Measurements from ENCODE around the gene BTBD6. TPM values are rescaled to one million over a fixed set of nuclear protein-coding genes. Genes with fewer than 3 reads are reported as not detected.

BTBD6 gene
- total RNA-seq, 2 experiments from 2014 or later = 49.6 to 51.3 TPM

DNA sequence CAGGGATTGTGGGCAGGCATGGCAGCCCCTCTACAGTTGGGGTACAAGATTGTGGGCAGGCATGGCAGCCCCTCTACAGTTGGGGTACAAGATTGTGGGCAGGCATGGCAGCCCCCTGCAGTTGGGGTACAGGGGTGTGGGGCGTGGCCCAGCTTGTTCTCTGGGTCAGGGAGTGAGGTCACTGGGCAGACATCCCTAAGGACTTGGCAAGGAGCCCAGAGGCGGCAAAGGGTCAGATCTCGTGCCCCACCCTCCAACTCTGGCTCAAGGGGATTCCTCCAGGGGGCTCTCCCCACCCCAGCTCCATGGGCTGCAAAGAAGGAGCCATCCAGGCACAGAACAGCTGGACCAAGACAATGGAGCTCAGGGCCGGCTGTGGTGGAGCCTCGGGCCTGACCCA, 41.5 kb upstream of the BTBD6 start:
- H3K36me3 Mint-ChIP-seq = no peaks in the 10 kb centered on the region
- H3K27me3 Mint-ChIP-seq = no peaks in the 10 kb centered on the region
- POLR2A ChIA-PET = no interaction called here
- H3K4me3 Mint-ChIP-seq = no peak overlapping the region
- H3K9me3 Mint-ChIP-seq = no peaks in the 10 kb centered on the region
- no peak overlapping the region for H3K27ac Mint-ChIP-seq
- no peak for ATAC-seq (ENCODE audit: low read depth)
- no peak for DNase-seq
- H3K4me1 Mint-ChIP-seq = peaks cover 11% of the 10 kb centered on the region

DNA sequence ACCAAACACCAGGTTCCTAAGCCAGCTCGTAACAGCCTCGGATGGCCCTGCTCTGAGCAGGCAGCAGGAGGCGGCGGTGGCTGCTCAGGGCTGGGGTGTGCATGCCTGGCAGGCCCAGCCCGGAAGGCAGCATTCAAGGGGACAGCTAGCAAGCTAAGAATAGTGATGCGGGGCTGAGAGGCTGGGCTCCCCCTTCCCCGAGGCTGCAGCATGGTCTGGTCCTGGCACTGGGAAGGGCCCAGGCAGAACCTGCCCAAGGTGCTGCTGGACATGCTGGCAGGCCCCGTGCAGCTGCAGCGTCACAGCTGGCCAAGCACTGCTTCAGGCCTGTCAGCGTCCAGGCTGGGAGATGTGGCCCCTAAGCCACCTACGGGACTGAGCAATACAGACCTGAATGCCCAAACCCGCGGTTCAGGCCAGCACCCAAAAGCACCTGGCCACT, 40.9 kb upstream of the BTBD6 start:
- Mint-ChIP-seq H3K27ac (no peak overlapping the region), H3K4me1 (peaks cover 6% of the 10 kb centered on the region), H3K4me3 (no peak overlapping the region), H3K27me3 (no peaks in the 10 kb centered on the region), H3K9me3 (no peaks in the 10 kb centered on the region), H3K36me3 (no peaks in the 10 kb centered on the region)
- no peak for DNase-seq
- POLR2A ChIA-PET = no interaction called here
- ATAC-seq (ENCODE audit: low read depth) = no peak

DNA sequence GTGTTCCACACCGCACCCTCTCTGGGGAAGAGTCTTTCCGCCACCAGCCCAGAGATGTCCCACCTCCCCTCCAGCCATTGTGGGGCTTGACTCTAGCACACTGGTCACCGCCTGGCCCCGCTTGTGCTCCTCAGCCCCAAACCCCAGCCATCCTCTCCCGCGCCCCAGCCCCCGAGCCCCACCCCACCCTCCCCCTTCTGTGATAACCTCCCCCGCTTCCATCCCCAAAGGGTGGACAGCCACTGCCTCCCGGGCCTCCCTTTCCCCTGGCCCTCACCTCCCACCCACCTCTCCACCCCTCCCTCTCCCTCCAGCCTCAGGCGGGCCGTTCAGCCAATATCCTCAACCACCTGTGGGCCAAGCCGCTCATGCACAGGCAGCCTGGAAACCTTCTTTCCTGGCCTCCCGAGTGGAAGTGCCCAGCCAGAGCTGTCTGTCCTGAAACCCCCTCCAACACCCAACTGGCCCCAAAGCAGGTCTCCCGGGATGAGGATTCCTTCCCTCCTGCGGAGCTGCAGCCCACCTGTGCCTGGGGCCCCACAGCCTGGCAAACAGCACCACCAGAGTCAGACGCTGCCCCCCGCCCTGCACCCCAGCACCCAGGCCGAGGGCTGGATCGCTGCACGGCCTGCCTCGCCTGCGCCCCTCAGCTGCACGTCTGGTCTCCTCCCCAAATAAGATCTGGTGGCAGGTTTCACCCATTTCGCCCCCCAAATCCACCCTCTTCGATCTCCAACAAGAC, 40.2 kb upstream of the BTBD6 start:
- Mint-ChIP-seq H3K4me3 (no peak overlapping the region), H3K4me1 (peaks cover 2% of the 10 kb centered on the region), H3K36me3 (no peaks in the 10 kb centered on the region), H3K27me3 (no peaks in the 10 kb centered on the region), H3K27ac (no peak overlapping the region), H3K9me3 (no peaks in the 10 kb centered on the region)
- no peak for DNase-seq
- ATAC-seq (ENCODE audit: low read depth) = no peak
- POLR2A ChIA-PET = no interaction called here

DNA sequence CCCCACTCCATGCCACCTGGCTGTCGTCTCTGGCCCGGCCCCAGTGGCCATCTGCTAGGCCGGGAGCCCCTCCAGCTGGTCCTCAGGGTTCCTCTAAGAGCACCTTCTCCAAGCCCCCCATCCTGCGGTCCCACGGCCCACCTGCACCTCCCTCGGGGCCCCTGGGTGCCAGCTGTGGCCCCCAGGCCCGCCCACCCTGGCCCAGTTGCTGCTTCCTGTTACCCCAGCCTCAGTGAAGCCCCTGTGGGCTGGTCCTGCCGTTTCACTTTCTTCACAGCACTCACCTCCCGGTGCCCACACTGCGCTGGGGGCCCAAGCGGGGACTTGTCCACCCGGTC, 39.6 kb upstream of the BTBD6 start:
- POLR2A ChIA-PET = no interaction called here
- no peaks in the 10 kb centered on the region for H3K36me3 Mint-ChIP-seq
- H3K4me3 Mint-ChIP-seq = no peak overlapping the region
- ATAC-seq (ENCODE audit: low read depth) = no peak
- DNase-seq = no peak
- H3K27me3 Mint-ChIP-seq = no peaks in the 10 kb centered on the region
- peak overlapping the region; percentile 60 for H3K27ac Mint-ChIP-seq
- H3K4me1 Mint-ChIP-seq = peaks cover 2% of the 10 kb centered on the region
- H3K9me3 Mint-ChIP-seq = no peaks in the 10 kb centered on the region

DNA sequence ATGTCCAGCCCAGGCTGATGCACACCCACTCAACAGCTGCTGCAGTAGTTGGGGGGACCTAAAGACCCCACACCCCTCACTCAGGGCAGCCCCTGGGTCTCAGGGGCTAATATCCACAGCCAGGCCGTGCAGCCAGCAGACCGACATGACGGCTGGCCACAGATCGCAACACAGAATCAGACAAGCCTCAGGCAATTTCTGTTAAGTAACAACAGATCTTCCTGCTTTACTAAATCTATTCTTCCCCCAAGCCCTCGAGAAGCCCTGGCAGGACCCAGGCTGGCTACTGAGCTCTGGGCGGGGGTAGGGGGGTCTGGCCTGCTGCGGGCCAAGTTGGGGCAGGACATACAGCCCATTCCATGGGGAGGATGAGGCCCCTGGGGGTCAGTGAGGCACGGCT, 39.2 kb upstream of the BTBD6 start:
- DNase-seq (no peak), ATAC-seq (ENCODE audit: low read depth) (no peak)
- no peaks in the 10 kb centered on the region for H3K27me3 Mint-ChIP-seq
- POLR2A ChIA-PET = no interaction called here
- H3K9me3 Mint-ChIP-seq = no peaks in the 10 kb centered on the region
- H3K4me1 Mint-ChIP-seq = peaks cover 2% of the 10 kb centered on the region
- H3K4me3 Mint-ChIP-seq = no peak overlapping the region
- H3K36me3 Mint-ChIP-seq = no peaks in the 10 kb centered on the region
- peak overlapping the region; percentile 60 for H3K27ac Mint-ChIP-seq

DNA sequence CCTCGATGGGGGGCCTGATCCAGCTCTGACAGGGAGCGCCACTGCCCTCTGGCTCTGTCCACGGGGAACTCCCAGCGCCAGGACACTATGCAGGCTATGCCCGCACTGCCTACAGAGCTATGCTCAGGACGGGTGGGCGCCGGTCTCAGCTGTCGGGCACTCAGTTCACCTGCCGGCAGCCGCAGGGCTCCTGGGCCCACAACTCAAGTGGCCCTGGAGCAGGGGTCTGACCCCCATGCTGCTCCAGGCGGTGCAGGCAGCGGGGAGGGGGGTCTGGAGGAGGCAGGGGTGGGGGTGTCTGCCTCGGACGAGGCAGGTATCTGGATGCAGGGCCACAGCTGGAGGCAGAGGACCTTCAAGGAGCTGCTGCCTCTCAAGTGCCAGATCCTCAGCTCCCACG, 38.7 kb upstream of the BTBD6 start:
- Mint-ChIP-seq H3K27me3 (no peaks in the 10 kb centered on the region), H3K27ac (no peak overlapping the region), H3K36me3 (no peaks in the 10 kb centered on the region), H3K4me3 (no peak overlapping the region), H3K4me1 (no peaks in the 10 kb centered on the region), H3K9me3 (no peaks in the 10 kb centered on the region)
- POLR2A ChIA-PET = no interaction called here
- ATAC-seq (ENCODE audit: low read depth) = no peak
- DNase-seq = no peak

DNA sequence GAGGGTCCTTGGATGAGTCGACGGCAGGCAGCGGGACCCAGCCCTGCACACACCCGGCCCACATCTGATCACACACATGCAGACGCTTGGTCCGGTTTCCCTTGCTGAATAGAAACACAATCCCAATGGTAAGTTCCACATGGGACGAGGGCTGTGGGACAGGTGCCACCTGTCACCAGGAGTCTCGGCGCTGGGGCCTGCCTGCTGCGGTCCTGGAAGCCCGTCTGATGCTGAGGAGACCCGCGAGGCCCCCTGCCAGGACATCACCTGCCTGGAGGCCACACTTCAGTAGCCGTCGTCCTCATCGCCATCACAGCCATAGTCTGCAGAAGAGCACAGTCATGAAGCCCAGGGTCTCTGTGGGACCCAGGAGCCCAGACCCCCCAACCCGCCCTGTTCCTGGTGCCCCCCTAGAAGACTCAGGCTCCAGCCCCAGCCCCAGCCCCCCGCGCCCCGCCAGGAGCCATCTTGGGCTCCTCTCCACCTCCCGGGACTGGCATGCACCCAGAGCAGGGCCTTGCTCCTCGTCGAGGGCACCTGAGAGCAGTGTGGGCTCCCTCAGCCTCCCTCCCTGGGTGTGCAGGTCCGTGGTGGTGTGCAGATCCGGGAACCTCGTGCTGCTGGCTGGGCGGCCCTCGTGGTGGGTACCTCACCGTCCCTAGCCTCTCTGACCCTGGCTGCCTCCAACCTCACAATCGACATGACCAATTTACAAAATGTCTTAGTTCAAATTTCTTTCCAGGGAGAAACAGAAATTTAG, 37.9 kb upstream of the BTBD6 start:
- ATAC-seq (ENCODE audit: low read depth) (no peak), DNase-seq (no peak)
- H3K4me3 Mint-ChIP-seq = no peak overlapping the region
- no peaks in the 10 kb centered on the region for H3K9me3 Mint-ChIP-seq
- peaks cover 6% of the 10 kb centered on the region for H3K4me1 Mint-ChIP-seq
- POLR2A ChIA-PET = no interaction called here
- H3K27ac Mint-ChIP-seq = no peak overlapping the region
- peaks cover 5% of the 10 kb centered on the region for H3K36me3 Mint-ChIP-seq
- H3K27me3 Mint-ChIP-seq = no peaks in the 10 kb centered on the region

DNA sequence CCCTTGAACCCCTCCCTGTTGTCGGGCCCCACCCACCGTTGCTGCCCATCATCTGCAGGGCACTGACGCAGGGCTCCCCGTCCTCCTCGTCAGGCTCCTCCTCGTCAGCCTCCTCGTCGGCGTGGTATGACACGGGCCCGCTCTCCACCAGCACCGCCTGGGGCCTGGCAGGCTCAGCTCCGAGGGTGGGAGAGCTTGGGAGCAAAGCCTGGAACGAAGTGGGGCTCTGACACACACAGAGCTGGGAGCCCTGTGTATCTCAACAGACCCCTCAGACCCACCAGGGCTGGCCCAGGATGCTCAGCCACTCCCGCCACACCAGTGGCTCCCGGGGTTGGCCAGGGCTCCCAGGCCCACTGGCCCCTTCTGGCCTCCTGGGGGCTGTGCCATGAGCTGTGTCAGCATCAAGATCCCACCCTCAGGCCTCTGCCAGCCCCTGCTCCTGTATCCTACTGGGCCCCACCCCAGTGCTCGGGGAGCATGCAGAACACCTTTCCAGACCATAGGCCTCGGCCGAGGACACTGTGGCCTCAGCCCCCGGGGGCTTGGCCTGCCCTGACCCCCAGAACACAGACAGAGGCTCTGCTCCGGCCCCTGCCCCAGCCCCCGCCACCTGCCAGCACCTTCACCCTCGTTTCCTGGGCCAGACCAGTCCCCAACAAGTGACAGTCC, 37.1 kb upstream of the BTBD6 start:
- ATAC-seq (ENCODE audit: low read depth) (no peak), DNase-seq (no peak)
- peaks cover 6% of the 10 kb centered on the region for H3K4me1 Mint-ChIP-seq
- no peak overlapping the region for H3K4me3 Mint-ChIP-seq
- H3K9me3 Mint-ChIP-seq = no peaks in the 10 kb centered on the region
- H3K27me3 Mint-ChIP-seq = no peaks in the 10 kb centered on the region
- no peak overlapping the region for H3K27ac Mint-ChIP-seq
- POLR2A ChIA-PET = no interaction called here
- H3K36me3 Mint-ChIP-seq = peaks cover 10% of the 10 kb centered on the region

DNA sequence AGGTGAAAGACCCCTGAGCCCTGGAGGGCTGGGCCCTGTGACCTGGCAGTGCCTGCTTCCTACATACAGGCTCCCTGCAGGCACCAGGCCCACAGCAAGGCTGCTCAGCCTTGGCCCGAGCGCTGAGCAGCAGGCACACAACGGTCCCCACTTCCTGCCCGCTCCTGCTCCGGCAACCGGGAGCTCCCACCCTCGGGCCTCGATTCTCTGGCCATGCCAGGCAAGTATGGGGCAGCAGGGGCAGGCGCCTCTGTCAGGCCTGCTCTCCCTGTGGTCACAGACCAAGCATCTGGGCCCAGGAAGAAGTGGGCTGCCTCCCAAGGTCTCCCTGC, 36.6 kb upstream of the BTBD6 start:
- no peaks in the 10 kb centered on the region for H3K9me3 Mint-ChIP-seq

DNA sequence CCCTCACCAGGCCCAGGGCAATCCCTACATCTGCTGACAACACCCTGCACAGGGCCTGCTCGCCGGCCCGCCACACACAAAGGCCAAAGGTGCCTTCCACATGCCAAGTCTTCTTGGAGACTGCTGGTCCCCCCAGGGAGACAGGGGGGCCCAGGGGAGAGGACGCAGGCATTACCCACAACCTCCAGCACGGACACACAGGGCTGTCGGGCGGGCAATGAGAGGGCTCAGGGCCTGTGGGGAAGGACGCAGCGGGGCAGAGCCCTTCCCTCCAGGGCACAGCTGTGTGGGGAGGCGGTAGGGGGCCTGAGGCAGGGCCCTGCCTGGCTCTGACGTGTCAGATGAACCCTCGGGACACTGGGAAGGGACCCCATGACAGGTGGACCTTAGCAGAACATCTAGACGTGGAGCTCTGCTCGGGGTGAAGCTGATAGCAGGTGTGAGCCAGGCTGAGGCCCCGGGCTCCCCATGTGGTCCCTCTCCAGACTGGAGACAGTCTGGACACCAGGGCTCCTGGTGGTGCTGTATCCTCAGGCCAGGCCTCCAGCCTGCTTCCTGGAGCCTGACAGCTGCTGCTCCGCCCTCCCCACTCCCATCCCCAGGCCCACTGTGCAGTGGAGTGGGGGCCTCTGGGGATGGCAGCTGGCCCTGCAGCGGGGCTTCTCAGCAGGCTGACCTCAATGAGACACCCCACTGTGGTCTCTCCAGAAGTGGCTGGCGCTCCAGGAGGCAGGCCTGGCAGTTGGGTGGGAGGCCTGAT, 35.6 kb upstream of the BTBD6 start:
- Mint-ChIP-seq H3K4me3 (no peak overlapping the region), H3K27ac (no peak overlapping the region), H3K9me3 (no peaks in the 10 kb centered on the region), H3K27me3 (no peaks in the 10 kb centered on the region), H3K36me3 (peaks cover 10% of the 10 kb centered on the region), H3K4me1 (peaks cover 6% of the 10 kb centered on the region)
- POLR2A ChIA-PET = interaction anchor here (1.1 kb wide), 1 partner anchor 36 kb away, joined by 3 read pairs; the partner anchor contains the start of gene BTBD6
- no peak for ATAC-seq (ENCODE audit: low read depth)
- DNase-seq = no peak

More for the DNA sequence above, 36.6 kb upstream of the BTBD6 start:
- no peak for ATAC-seq (ENCODE audit: low read depth)
- Mint-ChIP-seq H3K36me3 (peaks cover 10% of the 10 kb centered on the region), H3K4me1 (peaks cover 6% of the 10 kb centered on the region), H3K27me3 (no peaks in the 10 kb centered on the region), H3K4me3 (no peak overlapping the region), H3K27ac (no peak overlapping the region)
- POLR2A ChIA-PET = no interaction called here
- DNase-seq = no peak

DNA sequence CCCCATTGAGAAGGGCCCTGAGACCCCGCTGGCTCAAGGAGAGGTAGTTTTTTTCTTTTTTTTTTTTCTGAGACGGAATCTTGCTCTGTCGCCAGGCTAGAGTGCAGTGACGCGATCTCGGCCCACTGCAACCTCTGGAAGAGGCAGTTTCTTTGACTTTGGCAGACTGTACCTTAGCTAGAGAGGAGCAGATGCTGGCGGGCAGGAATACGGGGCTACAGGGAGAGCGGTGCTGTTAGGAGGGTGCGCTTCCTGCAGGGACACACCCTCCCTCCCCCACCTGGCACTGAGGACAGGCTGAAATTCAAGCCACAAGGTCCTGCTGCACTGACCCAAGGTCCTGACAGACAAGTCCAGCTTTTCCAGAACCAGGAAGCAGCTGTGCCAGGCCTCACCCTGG, 35.0 kb upstream of the BTBD6 start:
- peaks cover 10% of the 10 kb centered on the region for H3K36me3 Mint-ChIP-seq
- no peak overlapping the region for H3K27ac Mint-ChIP-seq
- no peaks in the 10 kb centered on the region for H3K9me3 Mint-ChIP-seq
- H3K27me3 Mint-ChIP-seq = no peaks in the 10 kb centered on the region
- POLR2A ChIA-PET = interaction anchor here (1.1 kb wide), 1 partner anchor 35 kb away, joined by 3 read pairs; the partner anchor contains the start of gene BTBD6
- ATAC-seq (ENCODE audit: low read depth) (no peak), DNase-seq (no peak)
- no peak overlapping the region for H3K4me3 Mint-ChIP-seq
- peaks cover 6% of the 10 kb centered on the region for H3K4me1 Mint-ChIP-seq

DNA sequence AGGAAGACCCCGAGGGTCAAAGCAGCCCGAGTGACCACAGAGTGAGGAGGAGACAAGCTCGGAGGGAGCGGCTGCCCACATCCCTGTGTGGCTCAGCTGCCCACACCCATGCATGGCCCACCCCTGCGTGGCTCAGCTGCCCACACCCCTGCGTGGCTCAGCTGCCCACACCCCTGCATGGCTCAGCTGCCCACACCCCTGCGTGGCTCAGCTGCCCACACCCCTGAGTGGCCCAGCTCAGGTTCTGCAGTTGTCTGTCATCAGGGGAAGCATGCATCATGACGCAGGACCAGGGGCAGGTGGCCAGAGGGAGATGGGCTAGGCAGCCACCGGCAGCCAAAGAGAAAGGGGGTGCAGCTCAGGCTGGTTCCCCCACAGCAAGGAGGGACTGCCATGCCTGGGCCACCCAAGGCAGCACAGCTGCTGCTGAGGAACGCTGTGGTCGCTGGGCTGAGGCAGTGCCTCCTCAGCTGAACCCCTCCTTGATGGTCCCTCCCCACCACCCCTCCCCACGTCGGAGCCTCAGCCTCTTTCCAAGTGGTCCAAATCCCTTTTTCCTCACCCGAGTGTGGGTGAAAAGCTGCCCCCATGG, 33.9 kb upstream of the BTBD6 start:
- POLR2A ChIA-PET = interaction anchor here (0.6 kb wide), 1 partner anchor 18 kb away, joined by 3 read pairs; no protein-coding TSS in a partner anchor
- Mint-ChIP-seq H3K9me3 (no peaks in the 10 kb centered on the region), H3K27me3 (no peaks in the 10 kb centered on the region), H3K4me1 (peaks cover 6% of the 10 kb centered on the region), H3K36me3 (peaks cover 12% of the 10 kb centered on the region), H3K4me3 (no peak overlapping the region), H3K27ac (no peak overlapping the region)
- DNase-seq (no peak), ATAC-seq (ENCODE audit: low read depth) (no peak)

DNA sequence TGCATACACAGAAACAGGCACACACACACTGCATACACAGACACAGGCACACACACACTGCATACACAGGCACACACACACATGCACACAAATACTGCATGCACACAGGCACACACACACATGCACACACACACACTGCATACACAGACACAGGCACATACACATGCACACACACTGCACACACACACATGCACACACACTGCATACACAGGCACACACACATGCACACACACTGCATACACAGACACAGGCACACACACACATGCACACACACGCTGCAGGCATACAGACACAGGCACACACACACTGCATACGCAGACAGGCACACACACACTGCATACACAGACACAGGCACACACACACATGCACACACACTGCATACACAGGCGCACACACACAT, 32.7 kb upstream of the BTBD6 start:
- no peak overlapping the region for H3K4me3 Mint-ChIP-seq
- ATAC-seq (ENCODE audit: low read depth) (no peak), DNase-seq (no peak)
- POLR2A ChIA-PET = no interaction called here
- H3K9me3 Mint-ChIP-seq = no peaks in the 10 kb centered on the region
- no peaks in the 10 kb centered on the region for H3K27me3 Mint-ChIP-seq
- H3K4me1 Mint-ChIP-seq = peaks cover 6% of the 10 kb centered on the region
- peaks cover 12% of the 10 kb centered on the region for H3K36me3 Mint-ChIP-seq
- H3K27ac Mint-ChIP-seq = peak overlapping the region; percentile 48

Data from activated naive CD8-positive, alpha-beta T cell treated with anti-CD3 and anti-CD28 coated beads, Interleukin-2, amount 10 ng/mL, durations not matched to agents 7 days and 5 days (primary cell).